Heart left ventricle (tissue), 13 donors: ENCODE measurements around the gene CTSO.

Experiments
- POLR2A ChIP-seq, 2 donors: fragments of 450-650 bp; IDR thresholded peaks; one replicate each; pipeline ENCODE4 v1.6.1; 2017; ENCODE audit warnings: antibody characterized with exemption in 2 of 2, mild to moderate bottlenecking in 2 of 2, moderate library complexity in 2 of 2
- TF ChIP-seq, protein P1 (sequence below), 12 donors: fragments of 200-600 bp; sonication (generic) in 4 of 12; IDR thresholded peaks; one replicate each; pipeline versions ENCODE4 v1.5.0 to v1.8.0; 2018 to 2022; ENCODE audit warnings: antibody characterized with exemption in 12 of 12, mild to moderate bottlenecking in 5 of 12
- donor health status: ischemic (EF 13 %, LVEDD 7.1; RV severe dilation, severe dysfunction).
- donor health status: DM: no; HTN: yes; CAD: no.
- donor health status: DM: no; HTN: no; CAD: no.
- donor health status: ischemic (EF 25% LVEDD 6.9; RV normal size, moderate dysfunction).
- donor health status: ischemic (EF 25% LVEDD 5.7; RV mildly dilated, moderate dysfunction).
- donor health status: ischemic (EF 35%, LVEDD 5.7; RV mildly dilated, moderate dysfunction).
- donor health status: nonischemic (EF 11% LVEDD 7.7; RV severe dilation, severe dysfunction).
- donor health status: DM: yes; HTN: yes; CAD: no.
- donor health status: PGD.
- donor health status: ischemic (EF 29% LVEDD 5.4; RV normal size, mild dysfunction).
- donor health status: nonischemic (EF 23%, LVEDD 6.1; RV moderate dilation, normal function).

DNA sequence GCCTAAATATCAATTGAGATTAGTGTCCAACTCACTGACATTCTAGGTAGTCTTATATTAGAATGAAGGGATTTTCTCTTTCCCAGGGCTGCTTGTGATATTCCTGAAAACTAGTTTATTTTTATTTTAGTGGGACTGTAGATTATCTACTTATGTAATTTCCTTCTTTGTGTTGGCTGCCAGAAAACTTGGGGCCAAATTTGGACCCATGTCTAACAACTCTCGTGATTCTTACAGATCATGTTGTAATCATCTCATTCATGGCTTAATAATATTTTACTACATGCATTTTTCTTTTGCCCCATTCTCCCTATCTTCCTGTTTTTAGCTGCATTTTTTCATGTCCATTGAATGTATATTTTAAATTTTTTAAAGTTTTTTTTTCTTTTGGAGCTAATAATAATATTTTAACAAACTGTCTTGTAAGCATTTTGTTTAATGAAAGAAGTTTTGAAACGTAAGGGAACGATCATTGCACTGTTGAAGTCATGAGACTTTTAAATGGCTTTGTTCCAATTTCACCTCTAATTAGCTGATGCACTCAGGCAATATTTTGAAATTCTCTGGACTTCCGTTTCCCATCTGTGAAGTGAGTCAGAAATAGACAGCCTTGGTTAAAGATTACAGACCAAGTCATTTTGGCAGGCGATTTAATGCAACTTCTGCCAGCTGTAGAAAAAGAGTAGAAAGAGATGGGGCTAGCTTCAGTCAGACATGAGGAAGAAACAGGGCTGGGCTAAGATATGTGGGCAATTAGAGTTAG, 64.5 kb downstream of the CTSO start:
- TF ChIP-seq, protein P1, sequence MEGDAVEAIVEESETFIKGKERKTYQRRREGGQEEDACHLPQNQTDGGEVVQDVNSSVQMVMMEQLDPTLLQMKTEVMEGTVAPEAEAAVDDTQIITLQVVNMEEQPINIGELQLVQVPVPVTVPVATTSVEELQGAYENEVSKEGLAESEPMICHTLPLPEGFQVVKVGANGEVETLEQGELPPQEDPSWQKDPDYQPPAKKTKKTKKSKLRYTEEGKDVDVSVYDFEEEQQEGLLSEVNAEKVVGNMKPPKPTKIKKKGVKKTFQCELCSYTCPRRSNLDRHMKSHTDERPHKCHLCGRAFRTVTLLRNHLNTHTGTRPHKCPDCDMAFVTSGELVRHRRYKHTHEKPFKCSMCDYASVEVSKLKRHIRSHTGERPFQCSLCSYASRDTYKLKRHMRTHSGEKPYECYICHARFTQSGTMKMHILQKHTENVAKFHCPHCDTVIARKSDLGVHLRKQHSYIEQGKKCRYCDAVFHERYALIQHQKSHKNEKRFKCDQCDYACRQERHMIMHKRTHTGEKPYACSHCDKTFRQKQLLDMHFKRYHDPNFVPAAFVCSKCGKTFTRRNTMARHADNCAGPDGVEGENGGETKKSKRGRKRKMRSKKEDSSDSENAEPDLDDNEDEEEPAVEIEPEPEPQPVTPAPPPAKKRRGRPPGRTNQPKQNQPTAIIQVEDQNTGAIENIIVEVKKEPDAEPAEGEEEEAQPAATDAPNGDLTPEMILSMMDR (IDR thresholded peaks at IDR 0.05) = no peak
- no peak for TF ChIP-seq POLR2A (IDR thresholded peaks at IDR 0.05)
